GM18526 (cell line): ENCODE data around the gene MCF2L.

Source experiments
- POLR2A ChIP-seq: IDR thresholded peaks from 3 replicates; pipeline ENCODE4 v1.6.1; 2011; ENCODE audit not compliant: insufficient read length; ENCODE audit errors: extremely low read depth

Gene MCF2L

GRCh38 chr13:113074401-113074800, 105.4 kb downstream of the MCF2L start:
- TF ChIP-seq POLR2A, result no peak

- no peak for TF ChIP-seq POLR2A
These were observed 105.9 kb downstream of the MCF2L start for GRCh38 chr13:113074876-113075275.

GRCh38 chr13:113075711-113076110, 106.7 kb downstream of the MCF2L start:
- TF ChIP-seq POLR2A, result no peak

GRCh38 chr13:113076681-113077401, 107.8 kb downstream of the MCF2L start:
- TF ChIP-seq POLR2A, result no peak

- no peak for TF ChIP-seq POLR2A
These were observed 108.5 kb downstream of the MCF2L start for GRCh38 chr13:113077566-113077952.

GRCh38 chr13:113077953-113078901, 109.2 kb downstream of the MCF2L start:
- TF ChIP-seq POLR2A, result no peak

GRCh38 chr13:113078902-113079780, 110.1 kb downstream of the MCF2L start:
- no peak for TF ChIP-seq POLR2A

- TF ChIP-seq POLR2A, result no peak
These were observed 111.4 kb downstream of the MCF2L start for GRCh38 chr13:113080361-113080831.

GRCh38 chr13:113080901-113081521, 112.0 kb downstream of the MCF2L start:
- TF ChIP-seq POLR2A, result no peak

GRCh38 chr13:113082198-113083021, 113.4 kb downstream of the MCF2L start:
- TF ChIP-seq POLR2A, result no peak

GRCh38 chr13:113083022-113083373, 114.0 kb downstream of the MCF2L start:
- TF ChIP-seq POLR2A, result no peak

- TF ChIP-seq POLR2A, result no peak
These were observed 114.5 kb downstream of the MCF2L start for GRCh38 chr13:113083402-113084061.
